ENCODE measurements around the gene CBLIF. TPM values are rescaled to one million over a fixed set of nuclear protein-coding genes. Genes with fewer than 3 reads are reported as not detected.
A peak's percentile ranks its signal among the peaks of the same experiment; 100 is the strongest.

Gene CBLIF
- total RNA-seq, 1 experiment from 2014 or later: not detected

GRCh38 chr11:59813364-59813763 is 31.9 kb downstream of the CBLIF start:
- Histone ChIP-seq H3K4me3 (ENCODE audit: low read depth, low read length) (no peak overlapping the region), H3K9me3 (no peaks in the 10 kb centered on the region), H3K36me3 (ENCODE audit: control insufficient read depth, insufficient read depth, low read length) (no peaks in the 10 kb centered on the region), H3K27me3 (replicated peaks; ENCODE audit: control insufficient read depth, insufficient read depth, low read length) (no peaks in the 10 kb centered on the region), H3K4me1 (peaks cover 18% of the 10 kb centered on the region)
- no peak overlapping the region for H3K4me3 Mint-ChIP-seq (ENCODE audit: unreplicated experiment)
- no peak for TF ChIP-seq CTCF (IDR thresholded peaks at IDR 0.05; ENCODE audit: insufficient read depth in 1 of 2, low read depth in 1 of 2, low read length in 1 of 2, severe bottlenecking in 1 of 2, unreplicated experiment in 1 of 2)
- H3K4me1 Mint-ChIP-seq (ENCODE audit: low read depth, unreplicated experiment): peaks cover 23% of the 10 kb centered on the region
- H3K27ac Mint-ChIP-seq (ENCODE audit: unreplicated experiment): no peak overlapping the region
- H3K27me3 Mint-ChIP-seq (ENCODE audit: insufficient read depth, unreplicated experiment): no peaks in the 10 kb centered on the region
- peaks cover 37% of the 10 kb centered on the region for H3K36me3 Mint-ChIP-seq (ENCODE audit: insufficient read depth, unreplicated experiment)
- no peaks in the 10 kb centered on the region for H3K9me3 Mint-ChIP-seq (ENCODE audit: unreplicated experiment)
- POLR2A ChIA-PET: no interaction called here
- BruUV-seq (replicated peaks): no TSS peak
- DNase-seq: no peak
- intact Hi-C loops (cut with micrococcal nuclease; ENCODE audit: unreplicated experiment): loop anchor here (5.0 kb wide), 1 partner anchor 261 kb away; no protein-coding TSS in a partner anchor
- CTCF ChIA-PET: no interaction called here

GRCh38 chr11:59812220-59812619 is 33.1 kb downstream of the CBLIF start:
- Histone ChIP-seq H3K4me3 (ENCODE audit: low read depth, low read length) (no peak overlapping the region), H3K27me3 (replicated peaks; ENCODE audit: control insufficient read depth, insufficient read depth, low read length) (no peaks in the 10 kb centered on the region), H3K4me1 (peaks cover 22% of the 10 kb centered on the region), H3K9me3 (no peaks in the 10 kb centered on the region), H3K36me3 (ENCODE audit: control insufficient read depth, insufficient read depth, low read length) (no peaks in the 10 kb centered on the region)
- CTCF ChIA-PET: no interaction called here
- Mint-ChIP-seq H3K4me1 (ENCODE audit: low read depth, unreplicated experiment) (peaks cover 25% of the 10 kb centered on the region), H3K36me3 (ENCODE audit: insufficient read depth, unreplicated experiment) (peaks cover 48% of the 10 kb centered on the region), H3K9me3 (ENCODE audit: unreplicated experiment) (no peaks in the 10 kb centered on the region), H3K27ac (ENCODE audit: unreplicated experiment) (no peak overlapping the region), H3K27me3 (ENCODE audit: insufficient read depth, unreplicated experiment) (no peaks in the 10 kb centered on the region), H3K4me3 (ENCODE audit: unreplicated experiment) (no peak overlapping the region)
- intact Hi-C loops (cut with micrococcal nuclease; ENCODE audit: unreplicated experiment): loop anchor here (5.0 kb wide), 1 partner anchor 260 kb away; no protein-coding TSS in a partner anchor
- POLR2A ChIA-PET: no interaction called here
- no peak for DNase-seq
- TF ChIP-seq CTCF (IDR thresholded peaks at IDR 0.05; ENCODE audit: insufficient read depth in 1 of 2, low read depth in 1 of 2, low read length in 1 of 2, severe bottlenecking in 1 of 2, unreplicated experiment in 1 of 2): no peak
- BruUV-seq (replicated peaks): no TSS peak

- no peak for DNase-seq
- no peak for TF ChIP-seq CTCF (IDR thresholded peaks at IDR 0.05; ENCODE audit: insufficient read depth in 1 of 2, low read depth in 1 of 2, low read length in 1 of 2, severe bottlenecking in 1 of 2, unreplicated experiment in 1 of 2)
- H3K27me3 Mint-ChIP-seq (ENCODE audit: insufficient read depth, unreplicated experiment): no peaks in the 10 kb centered on the region
- no TSS peak for BruUV-seq (replicated peaks)
- no peaks in the 10 kb centered on the region for H3K27me3 ChIP-seq (replicated peaks; ENCODE audit: control insufficient read depth, insufficient read depth, low read length)
- peak overlapping the region; percentile 96 for H3K4me3 Mint-ChIP-seq (ENCODE audit: unreplicated experiment)
- intact Hi-C loops (cut with micrococcal nuclease; ENCODE audit: unreplicated experiment): loop anchor here (5.0 kb wide), 1 partner anchor 259 kb away; no protein-coding TSS in a partner anchor
- H3K4me1 Mint-ChIP-seq (ENCODE audit: low read depth, unreplicated experiment): peaks cover 37% of the 10 kb centered on the region
- peak overlapping the region; percentile 83 for H3K4me3 ChIP-seq (ENCODE audit: low read depth, low read length)
- peaks cover 27% of the 10 kb centered on the region for H3K4me1 ChIP-seq
- no peaks in the 10 kb centered on the region for H3K9me3 Mint-ChIP-seq (ENCODE audit: unreplicated experiment)
- POLR2A ChIA-PET: interaction anchor here (0.5 to 1.4 kb wide), 5 partner anchors 10 to 261 kb away, joined by 3 to 6 read pairs (median 4); partner anchors contain the start of genes PATL1 and STX3
- CTCF ChIA-PET: interaction anchor here (0.6 to 2.0 kb wide), 7 partner anchors 12 to 195 kb away, joined by 3 to 13 read pairs (median 4); partner anchors contain the start of genes PATL1 and STX3
- peaks cover 61% of the 10 kb centered on the region for H3K36me3 Mint-ChIP-seq (ENCODE audit: insufficient read depth, unreplicated experiment)
- H3K36me3 ChIP-seq (ENCODE audit: control insufficient read depth, insufficient read depth, low read length): peaks cover 5% of the 10 kb centered on the region; the same call in 1 of the 2 replicates
- peak overlapping the region; percentile 97 for H3K27ac Mint-ChIP-seq (ENCODE audit: unreplicated experiment)
- H3K9me3 ChIP-seq: no peaks in the 10 kb centered on the region
Measured at GRCh38 chr11:59810911-59811259, 34.4 kb downstream of the CBLIF start.

Data from Caco-2 (cell line).